Measurements from ENCODE around the gene NNAT.

- TF ChIP-seq, protein P1, sequence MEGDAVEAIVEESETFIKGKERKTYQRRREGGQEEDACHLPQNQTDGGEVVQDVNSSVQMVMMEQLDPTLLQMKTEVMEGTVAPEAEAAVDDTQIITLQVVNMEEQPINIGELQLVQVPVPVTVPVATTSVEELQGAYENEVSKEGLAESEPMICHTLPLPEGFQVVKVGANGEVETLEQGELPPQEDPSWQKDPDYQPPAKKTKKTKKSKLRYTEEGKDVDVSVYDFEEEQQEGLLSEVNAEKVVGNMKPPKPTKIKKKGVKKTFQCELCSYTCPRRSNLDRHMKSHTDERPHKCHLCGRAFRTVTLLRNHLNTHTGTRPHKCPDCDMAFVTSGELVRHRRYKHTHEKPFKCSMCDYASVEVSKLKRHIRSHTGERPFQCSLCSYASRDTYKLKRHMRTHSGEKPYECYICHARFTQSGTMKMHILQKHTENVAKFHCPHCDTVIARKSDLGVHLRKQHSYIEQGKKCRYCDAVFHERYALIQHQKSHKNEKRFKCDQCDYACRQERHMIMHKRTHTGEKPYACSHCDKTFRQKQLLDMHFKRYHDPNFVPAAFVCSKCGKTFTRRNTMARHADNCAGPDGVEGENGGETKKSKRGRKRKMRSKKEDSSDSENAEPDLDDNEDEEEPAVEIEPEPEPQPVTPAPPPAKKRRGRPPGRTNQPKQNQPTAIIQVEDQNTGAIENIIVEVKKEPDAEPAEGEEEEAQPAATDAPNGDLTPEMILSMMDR (IDR thresholded peaks at IDR 0.05; ENCODE audit: extremely low read depth in 1 of 2, insufficient read depth in 1 of 2, low read depth in 1 of 2, low read length in 2 of 2): no peak
- no peak for TF ChIP-seq GATA2 (IDR thresholded peaks at IDR 0.05; ENCODE audit: insufficient read depth, insufficient read length, low read depth, low read length)
- no peak for TF ChIP-seq POLR2A (IDR thresholded peaks at IDR 0.05; ENCODE audit: low read depth, low read length)
- TF ChIP-seq MYC (IDR thresholded peaks at IDR 0.05; ENCODE audit: low read depth, low read length): no peak
These were observed 47.6 kb upstream of the NNAT start for GRCh38 chr20:37473249-37474000.

All from endothelial cell of umbilical vein (primary cell).